IPS-NIHi7 (cell line): ENCODE data around the gene KCNIP1.

Experiments
- DNase-seq: peaks from one replicate; pipeline ENCODE4 v3.0.0; 2012; ENCODE audit warnings: mixed read lengths; ENCODE audit errors: extremely low spot score

KCNIP1 gene

DNA sequence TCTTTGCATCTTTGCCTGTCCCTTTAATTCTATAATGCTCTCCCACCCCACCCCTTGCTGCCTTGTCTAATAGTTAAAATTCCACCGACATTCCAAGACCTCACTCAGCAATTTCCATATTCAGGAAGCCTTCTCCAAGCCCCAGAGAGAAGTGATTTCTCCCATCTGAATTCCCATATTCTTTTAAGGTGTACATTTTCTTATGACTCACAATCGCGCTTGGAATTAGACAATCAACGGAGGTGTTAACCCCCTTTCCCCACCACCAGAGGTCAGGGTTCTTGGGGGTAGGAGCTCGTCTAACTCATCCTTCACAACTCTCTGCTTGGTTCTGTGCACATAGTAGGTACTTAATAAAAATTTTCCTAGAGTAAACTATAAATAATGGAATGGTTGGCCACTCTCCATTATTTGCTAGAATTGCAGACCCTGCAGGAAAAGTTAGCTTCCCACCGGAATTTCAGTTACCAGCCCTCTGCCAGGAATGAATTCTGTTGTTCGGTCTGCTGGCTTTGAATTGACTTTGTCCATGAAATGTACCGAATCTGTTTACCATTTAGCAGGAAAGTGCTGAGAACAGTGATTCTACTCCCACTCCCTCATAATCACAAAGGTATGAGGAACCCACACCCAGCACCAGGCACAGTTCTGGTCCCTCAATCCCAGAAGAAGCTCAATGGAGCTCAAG, 5.0 kb downstream of the KCNIP1 start:
- no peak for DNase-seq

DNA sequence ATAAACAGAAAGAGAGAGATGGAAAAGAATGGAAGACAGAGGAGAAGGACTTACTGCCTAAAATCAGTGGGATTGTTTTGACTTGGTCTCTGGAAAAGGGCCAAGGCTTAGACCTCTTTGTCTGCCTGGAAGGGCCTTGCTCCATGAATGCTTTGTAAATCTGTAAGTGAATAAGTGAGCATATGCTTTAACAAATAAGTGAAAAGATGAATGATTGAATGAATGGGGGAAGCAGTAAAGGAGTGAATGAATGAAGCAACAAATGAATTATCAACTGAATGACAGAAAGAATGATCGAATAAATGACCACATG, 5.5 kb downstream of the KCNIP1 start:
- DNase-seq = no peak

GRCh38 chr5:170510126-170510525, 6.3 kb downstream of the KCNIP1 start:
- DNase-seq = no peak

DNA sequence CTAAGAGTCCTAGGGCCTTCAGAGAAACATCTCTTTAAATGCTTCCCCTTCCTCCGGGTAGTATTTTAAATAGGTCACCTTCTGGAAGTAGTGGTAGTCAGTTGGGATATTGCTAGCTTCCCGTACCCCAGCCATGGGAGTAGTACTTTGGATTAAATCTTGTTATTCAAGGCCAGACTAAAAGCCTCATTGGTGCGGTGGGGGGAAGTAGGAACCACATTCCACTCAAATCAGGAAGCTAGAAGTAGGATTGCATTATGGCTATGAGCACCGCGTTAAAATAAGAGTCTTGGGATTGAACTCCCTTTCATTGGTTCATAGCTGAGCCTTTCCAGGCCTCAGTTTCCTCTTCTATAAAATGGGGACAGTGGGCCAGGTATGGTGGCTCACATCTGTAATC, 6.7 kb downstream of the KCNIP1 start:
- DNase-seq = no peak

GRCh38 chr5:170511551-170512258, 7.9 kb downstream of the KCNIP1 start:
- DNase-seq = no peak

DNA sequence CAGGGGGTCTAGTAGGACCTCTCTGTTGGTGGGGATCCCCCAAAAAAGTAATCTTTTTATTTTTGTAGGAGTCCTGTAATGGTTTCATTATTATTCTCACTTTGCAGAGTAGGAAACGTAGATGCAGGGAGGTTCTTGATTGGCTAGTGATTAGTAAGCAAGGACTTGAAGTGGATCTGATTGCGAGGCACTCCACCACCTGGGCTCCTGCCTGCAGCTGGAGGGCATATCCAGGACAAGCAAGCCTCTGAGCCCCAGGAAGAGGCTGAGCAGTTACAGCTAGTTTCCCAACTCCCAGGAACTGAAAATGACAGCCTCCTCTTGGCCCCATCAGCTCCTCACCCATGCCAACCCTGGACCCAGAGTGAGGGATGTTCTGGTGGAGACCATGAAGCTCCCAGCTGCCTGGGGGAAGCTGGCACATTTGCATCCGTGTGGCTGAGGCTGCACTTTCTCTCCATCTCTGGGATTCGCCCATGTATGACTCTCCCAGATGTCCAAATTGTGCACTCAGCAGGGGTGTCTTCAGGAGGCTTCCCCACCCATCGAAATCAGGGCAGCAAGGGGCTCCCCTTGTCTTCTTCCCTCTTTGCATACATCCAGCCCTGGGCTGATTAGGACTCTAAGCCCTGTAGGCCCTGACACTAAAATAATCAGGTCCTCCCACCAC, 10.2 kb downstream of the KCNIP1 start:
- DNase-seq = no peak

DNA sequence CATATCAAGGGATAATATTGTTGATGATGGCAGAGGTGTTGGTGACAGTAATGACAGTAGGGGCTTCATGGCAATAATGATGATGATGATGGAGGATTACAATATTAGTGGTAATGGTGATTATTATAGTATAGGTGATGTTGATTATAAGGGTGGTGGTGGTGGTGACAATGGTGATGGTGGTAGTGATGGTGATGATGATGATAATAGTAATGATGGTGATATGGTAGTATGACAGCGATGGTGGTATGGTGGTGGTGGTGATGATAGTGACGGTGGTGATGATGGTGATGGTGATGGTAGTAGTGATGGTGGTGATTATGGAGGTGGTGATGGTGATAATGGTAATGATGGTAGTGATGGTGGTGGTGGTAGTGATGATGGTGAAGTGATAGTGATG, 13.6 kb downstream of the KCNIP1 start:
- no peak for DNase-seq

DNA sequence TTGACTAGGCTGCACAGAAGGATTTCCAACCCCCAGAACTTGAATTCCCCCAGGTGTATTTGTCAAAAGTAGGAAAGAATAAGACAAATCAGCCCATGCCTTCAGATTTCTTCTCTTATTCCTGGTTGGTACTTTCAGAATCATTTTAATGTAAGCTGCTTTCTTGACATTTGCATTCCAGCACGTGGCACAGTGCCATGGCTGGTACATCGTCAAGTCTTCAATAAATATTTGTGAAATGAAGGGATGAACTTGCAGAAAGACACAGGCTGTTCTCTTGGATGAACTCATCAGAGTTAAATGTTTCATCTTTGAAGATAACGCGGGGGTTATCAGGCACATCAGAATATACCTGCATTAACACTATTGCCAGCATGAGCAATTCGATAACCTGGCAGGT, 14.5 kb downstream of the KCNIP1 start:
- no peak for DNase-seq

DNA sequence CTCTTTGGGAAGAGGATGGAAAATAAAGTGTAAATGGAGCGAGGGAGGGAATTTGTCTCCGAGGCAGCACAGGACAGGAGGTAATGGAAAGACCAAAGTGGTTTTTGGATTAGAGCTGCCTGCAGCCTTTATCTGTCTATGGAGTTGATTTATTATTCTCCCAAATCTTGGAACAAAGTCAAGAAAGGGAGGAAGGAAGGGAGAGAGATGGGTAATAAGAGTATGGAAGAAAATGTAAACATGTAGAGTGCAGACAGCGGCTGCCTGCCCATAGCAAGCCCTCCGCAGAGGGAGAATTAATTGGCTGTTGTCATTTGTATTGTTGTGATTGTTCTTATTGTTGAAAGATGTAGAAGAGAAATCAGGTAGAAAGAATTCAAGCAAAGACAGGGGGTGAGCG, 15.7 kb downstream of the KCNIP1 start:
- no peak for DNase-seq

- DNase-seq = no peak
Observed at GRCh38 chr5:170520372-170520771, 16.6 kb downstream of the KCNIP1 start.

- DNase-seq = no peak
Observed at GRCh38 chr5:170522211-170523141, 18.7 kb downstream of the KCNIP1 start.

- no peak for DNase-seq
Observed at GRCh38 chr5:170523142-170523551, 19.3 kb downstream of the KCNIP1 start.

DNA sequence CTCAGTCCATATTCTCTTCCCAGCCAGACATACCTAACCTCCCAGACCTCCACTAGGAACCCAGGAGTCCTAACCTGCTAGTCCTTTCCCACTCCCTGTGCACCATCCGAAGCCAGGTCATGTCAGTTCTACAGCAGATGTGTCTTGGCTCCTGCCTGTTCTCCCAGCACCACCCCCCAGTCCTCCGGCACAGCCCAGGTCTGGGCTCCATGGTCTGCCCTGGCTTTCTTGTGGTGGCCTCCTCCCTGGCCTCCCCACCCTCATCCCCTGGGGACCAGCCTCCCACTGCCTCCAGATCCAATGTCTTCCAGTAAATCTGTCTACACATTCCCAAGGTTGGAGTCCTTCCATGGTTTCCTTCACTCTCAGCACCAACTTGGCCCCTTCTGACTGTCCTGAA, 20.0 kb downstream of the KCNIP1 start:
- DNase-seq = no peak

DNA sequence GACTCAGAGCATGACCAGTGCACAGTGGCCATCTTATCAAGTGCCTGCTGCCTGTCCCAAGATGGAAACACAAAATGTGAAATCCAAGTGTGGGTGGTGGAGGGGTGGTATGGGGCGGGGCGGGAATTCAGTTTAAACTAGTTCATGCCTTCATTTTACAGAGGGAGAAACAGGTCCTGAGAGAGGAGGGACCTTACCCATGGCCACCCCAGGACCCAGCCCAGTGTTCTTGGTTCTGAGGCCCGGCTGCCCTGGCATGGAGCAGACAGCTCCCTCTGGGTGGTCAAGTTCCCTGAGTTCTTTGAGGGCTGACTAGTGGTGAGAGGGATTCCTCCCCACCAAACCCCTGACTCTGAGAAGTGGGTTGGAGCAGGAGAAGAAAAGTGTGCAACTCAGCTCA, 20.8 kb downstream of the KCNIP1 start:
- no peak for DNase-seq

DNA sequence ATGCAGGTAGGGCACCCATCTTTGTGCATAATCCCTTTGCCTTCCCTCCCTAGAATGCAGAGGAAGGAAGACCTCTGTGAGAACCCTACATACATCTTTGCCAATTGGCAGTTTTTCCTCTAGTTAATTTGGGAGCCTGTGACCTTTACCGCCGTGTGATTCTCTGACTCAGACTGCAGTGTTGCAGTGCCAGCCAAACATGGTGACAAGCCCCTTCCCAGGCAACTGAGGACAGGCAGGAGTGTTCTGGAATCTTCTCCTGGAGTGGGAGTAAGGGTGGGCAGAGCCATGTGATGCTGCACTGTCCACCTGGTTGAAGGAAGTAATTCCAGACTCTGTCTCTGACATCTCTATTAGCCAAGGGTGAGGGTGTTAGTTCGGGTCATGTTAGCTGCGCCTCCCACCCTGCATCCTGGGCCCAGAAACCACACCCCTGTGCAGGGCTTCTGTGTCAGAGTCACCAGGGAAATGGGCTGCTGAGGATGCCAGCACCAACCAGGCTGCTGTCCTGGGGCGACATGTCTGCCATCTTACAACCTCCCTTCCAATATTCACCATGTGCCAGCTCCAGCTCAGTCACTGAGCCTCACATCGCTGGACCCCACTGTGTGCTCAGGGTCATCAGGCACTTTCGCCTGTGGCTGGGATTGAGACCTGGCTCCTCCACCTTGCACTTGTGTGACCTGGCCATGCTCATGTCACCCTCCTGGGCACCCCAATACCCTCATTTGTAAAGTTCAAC, 21.8 kb downstream of the KCNIP1 start:
- DNase-seq = no peak

GRCh38 chr5:170527991-170528390, 24.2 kb downstream of the KCNIP1 start:
- DNase-seq = no peak

DNA sequence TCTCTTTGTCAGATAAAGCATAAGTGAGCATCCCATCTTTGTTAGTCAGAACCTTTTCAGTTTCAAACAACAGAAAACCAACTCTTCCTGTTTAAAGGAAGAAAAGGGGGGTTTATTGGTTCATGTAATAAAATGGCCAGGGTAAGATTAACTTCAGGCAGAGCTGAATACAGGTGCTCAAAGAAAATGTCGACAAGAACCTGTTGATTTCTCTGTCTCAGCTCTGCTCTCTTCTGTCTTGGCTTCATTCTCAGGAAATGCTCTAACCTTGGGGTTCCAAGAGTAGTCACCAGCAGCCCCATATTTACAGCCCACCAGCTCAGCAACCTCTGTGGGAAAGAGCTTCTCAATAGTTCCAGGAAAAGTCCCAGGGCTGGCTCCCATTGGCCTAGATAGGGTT, 25.2 kb downstream of the KCNIP1 start:
- no peak for DNase-seq

GRCh38 chr5:170532935-170533334, 29.1 kb downstream of the KCNIP1 start:
- no peak for DNase-seq

DNA sequence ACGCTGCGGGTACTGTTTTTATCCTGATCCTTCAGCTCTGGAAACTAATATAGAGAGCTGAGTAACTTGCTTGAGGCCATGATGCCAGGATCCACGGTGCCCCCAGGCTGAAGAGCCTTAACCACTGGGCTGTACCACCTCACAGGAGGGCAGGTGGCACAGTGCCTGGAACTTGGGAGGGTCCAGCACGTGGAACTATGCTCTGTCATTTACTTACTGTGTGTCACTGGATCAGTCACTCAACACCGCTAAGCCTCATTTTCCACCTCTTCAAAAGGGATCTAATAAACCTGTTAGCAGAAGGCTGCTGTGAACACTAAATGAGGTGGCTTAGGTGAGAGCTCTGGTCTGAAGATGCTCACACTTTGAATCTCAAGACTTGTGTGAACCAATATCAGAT, 29.6 kb downstream of the KCNIP1 start:
- DNase-seq = no peak

GRCh38 chr5:170534177-170534576, 30.4 kb downstream of the KCNIP1 start:
- no peak for DNase-seq

GRCh38 chr5:170534941-170535340, 31.1 kb downstream of the KCNIP1 start:
- no peak for DNase-seq
